B cell (primary cell): ENCODE measurements around the gene CAPN9. TPM values are rescaled to one million over a fixed set of nuclear protein-coding genes. Genes with fewer than 3 reads are reported as not detected.

Experiments used
- ATAC-seq: fragments of 200-7000 bp; cut with Tn5 transposase; one replicate; pipeline ENCODE4 v1.10.0; 2021; ENCODE audit warnings: low read depth, mild to moderate bottlenecking, moderate number of reproducible peaks, moderate library complexity
- CTCF ChIA-PET: fragments of 350-600 bp; sonication (Branson Sonifier 250); formaldehyde crosslinking; loops from one replicate; lab custom pipeline; 2021; ENCODE audit warnings: antibody characterized with exemption, inconsistent platforms; lab: Charles Lee
- POLR2A ChIA-PET: fragments of 350-600 bp; sonication (Branson Sonifier 250); formaldehyde crosslinking; loops from one replicate; lab custom pipeline; 2021; ENCODE audit warnings: antibody characterized with exemption; lab: Charles Lee
- DNase-seq: peaks from one replicate; pipeline ENCODE4 v3.0.0; 2013
- H2AFZ ChIP-seq: 2 replicates; pipeline ENCODE4 v1.6.1; 2012; ENCODE audit warnings: mild to moderate bottlenecking, low read depth, low read length; ENCODE audit not compliant: insufficient read depth, poor library complexity, severe bottlenecking
- H3K27ac ChIP-seq, 2 donors: 1 replicate in 1 of 2; 2 replicates in 1 of 2; pipeline ENCODE4 v1.5.1; 2012 to 2013; ENCODE audit warnings: low read length in 2 of 2, mild to moderate bottlenecking in 2 of 2, moderate library complexity in 1 of 2
- H3K27me3 ChIP-seq, 4 experiments: fragments of 200-600 bp in 1 of 4; sonication (generic) in 1 of 4; replicated peaks in 1 of 4; 1 replicate in 2 of 4; 2 replicates in 2 of 4; pipeline versions ENCODE4 v1.6.1 to v1.7.0; 2013 to 2016; ENCODE audit warnings: low read length in 3 of 4, mild to moderate bottlenecking in 2 of 4, mixed read lengths in 1 of 4, moderate library complexity in 1 of 4; ENCODE audit not compliant: insufficient read depth in 4 of 4, control insufficient read depth in 3 of 4; ENCODE audit errors: control extremely low read depth in 1 of 4
- H3K36me3 ChIP-seq, 2 experiments: replicated peaks in 1 of 2; 1 replicate in 1 of 2; 2 replicates in 1 of 2; pipeline versions ENCODE4 v1.6.1 to v1.7.1; 2013; ENCODE audit warnings: low read length in 1 of 2; ENCODE audit not compliant: insufficient read depth in 2 of 2, control insufficient read depth in 1 of 2; ENCODE audit errors: control extremely low read depth in 1 of 2, extremely low read depth in 1 of 2
- H3K4me1 ChIP-seq, 2 donors: fragments of 200-600 bp in 1 of 2; sonication (generic) in 1 of 2; 1 replicate in 1 of 2; 2 replicates in 1 of 2; pipeline versions ENCODE4 v1.5.1 to v1.6.1; 2013 to 2017; ENCODE audit warnings: low read length in 2 of 2; ENCODE audit not compliant: control insufficient read depth in 2 of 2, insufficient read depth in 2 of 2
- H3K4me2 ChIP-seq: replicated peaks from 2 replicates; pipeline ENCODE3; 2012; ENCODE audit warnings: mild to moderate bottlenecking, low read depth, low read length; ENCODE audit not compliant: poor library complexity, severe bottlenecking
- H3K4me3 ChIP-seq, 5 experiments: fragments of 200-600 bp in 1 of 5; sonication (generic) in 1 of 5; 1 replicate in 3 of 5; 2 replicates in 2 of 5; pipeline versions ENCODE4 v1.5.1 to v1.7.0; 2011 to 2016; ENCODE audit warnings: low read length in 4 of 5, mild to moderate bottlenecking in 4 of 5, low read depth in 2 of 5, control low read depth in 1 of 5, moderate library complexity in 1 of 5; ENCODE audit not compliant: insufficient read depth in 1 of 5; ENCODE audit errors: control extremely low read depth in 1 of 5, extremely low read depth in 1 of 5
- H3K79me2 ChIP-seq: fragments of 200-600 bp; sonication (generic); one replicate; pipeline ENCODE4 v1.6.0; 2016; ENCODE audit warnings: low read length; ENCODE audit not compliant: control insufficient read depth, insufficient read depth
- H3K9ac ChIP-seq: fragments of 200-600 bp; sonication (generic); 2 replicates; pipeline ENCODE4 v1.6.1; 2017; ENCODE audit warnings: mild to moderate bottlenecking, low read length, moderate library complexity
- H3K9me3 ChIP-seq, 3 donors: one replicate each; pipeline versions ENCODE4 v1.6.1 to v1.7.1; 2013; ENCODE audit warnings: low read length in 2 of 3; ENCODE audit not compliant: control insufficient read depth in 2 of 3, insufficient read depth in 1 of 3; ENCODE audit errors: control extremely low read depth in 1 of 3
- H4K20me1 ChIP-seq: 2 replicates; pipeline ENCODE4 v1.6.0; 2012; ENCODE audit warnings: mild to moderate bottlenecking, low read length; ENCODE audit not compliant: insufficient read depth, control insufficient read depth, poor library complexity, severe bottlenecking
- H3K27ac Mint-ChIP-seq: one replicate; pipeline ENCODE4 v1.8.0; 2021; ENCODE audit warnings: mixed read lengths
- H3K27me3 Mint-ChIP-seq: one replicate; pipeline ENCODE4 v1.8.0; 2021; ENCODE audit warnings: mixed read lengths
- H3K4me1 Mint-ChIP-seq: one replicate; pipeline ENCODE4 v1.8.0; 2021; ENCODE audit warnings: mixed read lengths
- H3K4me3 Mint-ChIP-seq: one replicate; pipeline ENCODE4 v1.8.0; 2021; ENCODE audit warnings: mixed read lengths
- H3K9me3 Mint-ChIP-seq: one replicate; pipeline ENCODE4 v1.8.0; 2022; ENCODE audit warnings: mixed read lengths; ENCODE audit not compliant: insufficient read depth
- CTCF ChIP-seq: fragments of 200-600 bp; IDR thresholded peaks from one replicate; pipeline ENCODE4 v1.8.0; 2022; ENCODE audit warnings: antibody characterized with exemption, mild to moderate bottlenecking
- EZH2 ChIP-seq: IDR thresholded peaks from 2 replicates; pipeline ENCODE4 v1.6.1; 2012; ENCODE audit warnings: borderline replicate concordance, low read depth, mild to moderate bottlenecking, moderate library complexity, low read length; ENCODE audit not compliant: insufficient read depth, poor library complexity, severe bottlenecking
- WGBS: methylation state at CpG from one replicate; pipeline ENCODE4 v1.1.5; 2013; ENCODE audit warnings: missing lambda C conversion rate; ENCODE audit not compliant: insufficient coverage; 5-methylcytosine and 5-hydroxymethylcytosine counted together
- intact Hi-C: fragments of 100-400 bp; cut with micrococcal nuclease; formaldehyde crosslinking; loops from one replicate; pipeline ENCODE4 v1.10.0; 2022
- polyA plus RNA-seq: library from polyadenylated mRNA; depleted of rRNA; stranded (reverse); fragments of >200 nt; gene quantifications from 2 replicates; pipeline ENCODE4 v1.2.3, GENCODE V29; 2012
- total RNA-seq, 2 donors: library from RNA; stranded (reverse); fragments of 120-200 nt in 1 of 2; gene quantifications; 1 replicate in 1 of 2; 2 replicates in 1 of 2; pipeline versions ENCODE4 v1.2.3 to v1.2.4, GENCODE V29; 2013 to 2022

CAPN9 gene
- total and polyA plus RNA-seq, 2 donors (not counting 1 experiment from before 2014, with no cell fraction given) = not detected

GRCh38 chr1:230749635-230750034 lies 2.4 kb downstream of the CAPN9 start:
- DNase-seq (no peak), ATAC-seq (no peak)
- no peaks in the 10 kb centered on the region for H4K20me1 ChIP-seq
- CTCF ChIA-PET = no interaction called here
- no peak overlapping the region for H3K9ac ChIP-seq
- H3K9me3 ChIP-seq = no peaks in the 10 kb centered on the region
- no peaks in the 10 kb centered on the region for H3K36me3 ChIP-seq
- Mint-ChIP-seq H3K27ac (no peak overlapping the region), H3K4me3 (peak overlapping the region; percentile 64), H3K9me3 (no peaks in the 10 kb centered on the region), H3K4me1 (peaks cover 23% of the 10 kb centered on the region), H3K27me3 (no peaks in the 10 kb centered on the region)
- intact Hi-C loops = no loop called here
- H3K27me3 ChIP-seq = peaks cover 0 to 3% (median 0%) of the 10 kb centered on the region in 4 experiments
- H3K27ac ChIP-seq = no peak overlapping the region
- 92% methylated on average over 1 of the region's 3 CpGs for WGBS
- peaks cover 9 to 19% of the 10 kb centered on the region in 2 donors for H3K4me1 ChIP-seq
- no peak overlapping the region for H3K4me3 ChIP-seq
- no peak for TF ChIP-seq EZH2
- TF ChIP-seq CTCF = no peak
- H3K79me2 ChIP-seq = no peaks in the 10 kb centered on the region
- H2AFZ ChIP-seq = no peak overlapping the region
- H3K4me2 ChIP-seq = peak overlapping the region; percentile 54
- POLR2A ChIA-PET = no interaction called here

GRCh38 chr1:230750576-230750975 lies 3.4 kb downstream of the CAPN9 start:
- Histone ChIP-seq H3K4me2 (no peak overlapping the region), H4K20me1 (no peaks in the 10 kb centered on the region), H3K4me3 (no peak overlapping the region), H3K36me3 (no peaks in the 10 kb centered on the region), H3K27me3 (peaks cover 0 to 3% (median 0%) of the 10 kb centered on the region in 4 experiments), H3K79me2 (no peaks in the 10 kb centered on the region), H3K4me1 (peaks cover 9 to 19% of the 10 kb centered on the region in 2 donors), H3K9me3 (no peaks in the 10 kb centered on the region), H3K27ac (no peak overlapping the region), H2AFZ (no peak overlapping the region), H3K9ac (no peak overlapping the region)
- Mint-ChIP-seq H3K4me3 (no peak overlapping the region), H3K4me1 (peaks cover 23% of the 10 kb centered on the region), H3K27me3 (peaks cover under 1% of the 10 kb centered on the region), H3K9me3 (no peaks in the 10 kb centered on the region), H3K27ac (no peak overlapping the region)
- WGBS = 100% methylated on average over 2 of the region's 5 CpGs
- ChIA-PET POLR2A (no interaction called here), CTCF (no interaction called here)
- DNase-seq (no peak), ATAC-seq (no peak)
- intact Hi-C loops = no loop called here
- TF ChIP-seq EZH2 (no peak), CTCF (no peak)
